ENCODE measurements around the gene CCN5.
"Not testable (repeated sequence)": the region's sequence is repeated elsewhere in the genome, so short reads cannot be mapped to it uniquely, and the experiment has no call there.

CCN5 gene

GRCh38 chr20:44695295-44695673 lies 19.9 kb upstream of the CCN5 start:
- CTCF ChIA-PET, result interaction anchor here (1.3 kb wide), 1 partner anchor 54 kb away, joined by 3 read pairs; no protein-coding TSS in a partner anchor
- POLR2A ChIA-PET, result no interaction called here
- Histone ChIP-seq H3K4me1 (ENCODE audit: control extremely low read depth in 1 of 4, control insufficient read depth in 4 of 4, insufficient read depth in 4 of 4, low read length in 3 of 4) (peaks cover 0 to 11% (median 5%) of the 10 kb centered on the region in 4 experiments), H3K4me3 (ENCODE audit: control insufficient read depth in 1 of 7, extremely low read depth in 1 of 7, insufficient read depth in 4 of 7, low read depth in 2 of 7, low read length in 6 of 7) (no peak overlapping the region), H3K27ac (ENCODE audit: insufficient read depth in 1 of 2, low read depth in 1 of 2, low read length in 2 of 2, poor library complexity in 1 of 2, severe bottlenecking in 2 of 2) (no peak overlapping the region), H3K9me3 (ENCODE audit: control extremely low read depth in 1 of 5, control insufficient read depth in 4 of 5, insufficient read depth in 2 of 5, low read depth in 1 of 5, low read length in 4 of 5) (no peaks in the 10 kb centered on the region), H3K27me3 (replicated peaks in 2 of 5; ENCODE audit: control insufficient read depth in 4 of 5, insufficient read depth in 5 of 5, low read length in 4 of 5) (no peaks in the 10 kb centered on the region), H3K36me3 (ENCODE audit: control insufficient read depth in 4 of 4, insufficient read depth in 4 of 4, low read length in 3 of 4) (no peaks in the 10 kb centered on the region)
- 82% methylated on average over 1 of the region's 2 CpGs for WGBS (ENCODE audit: insufficient coverage)
- no peak for DNase-seq

- ChIA-PET CTCF (interaction anchor here (1.1 to 1.5 kb wide), 3 partner anchors 9 to 54 kb away, joined by 3 to 8 read pairs (median 3); no protein-coding TSS in a partner anchor), POLR2A (interaction anchor here (0.6 kb wide), 1 partner anchor 85 kb away, joined by 4 read pairs; no protein-coding TSS in a partner anchor)
- DNase-seq, result no peak
- Histone ChIP-seq H3K27ac (ENCODE audit: insufficient read depth in 1 of 2, low read depth in 1 of 2, low read length in 2 of 2, poor library complexity in 1 of 2, severe bottlenecking in 2 of 2) (no peak overlapping the region), H3K4me3 (ENCODE audit: control insufficient read depth in 1 of 7, extremely low read depth in 1 of 7, insufficient read depth in 4 of 7, low read depth in 2 of 7, low read length in 6 of 7) (no peak overlapping the region), H3K36me3 (ENCODE audit: control insufficient read depth in 4 of 4, insufficient read depth in 4 of 4, low read length in 3 of 4) (no peaks in the 10 kb centered on the region), H3K4me1 (ENCODE audit: control extremely low read depth in 1 of 4, control insufficient read depth in 4 of 4, insufficient read depth in 4 of 4, low read length in 3 of 4) (peaks cover 0 to 11% (median 5%) of the 10 kb centered on the region in 4 experiments), H3K9me3 (ENCODE audit: control extremely low read depth in 1 of 5, control insufficient read depth in 4 of 5, insufficient read depth in 2 of 5, low read depth in 1 of 5, low read length in 4 of 5) (no peaks in the 10 kb centered on the region), H3K27me3 (replicated peaks in 2 of 5; ENCODE audit: control insufficient read depth in 4 of 5, insufficient read depth in 5 of 5, low read length in 4 of 5) (no peaks in the 10 kb centered on the region)
Measured at GRCh38 chr20:44695674-44696300, 19.4 kb upstream of the CCN5 start.

GRCh38 chr20:44696315-44696714 lies 18.9 kb upstream of the CCN5 start:
- no peaks in the 10 kb centered on the region for H3K36me3 ChIP-seq (ENCODE audit: control insufficient read depth in 4 of 4, insufficient read depth in 4 of 4, low read length in 3 of 4)
- DNase-seq, result no peak
- CTCF ChIA-PET, result interaction anchor here (1.1 to 1.5 kb wide), 4 partner anchors 9 to 53 kb away, joined by 3 to 8 read pairs (median 4); no protein-coding TSS in a partner anchor
- no peaks in the 10 kb centered on the region for H3K9me3 ChIP-seq (ENCODE audit: control extremely low read depth in 1 of 5, control insufficient read depth in 4 of 5, insufficient read depth in 2 of 5, low read depth in 1 of 5, low read length in 4 of 5)
- POLR2A ChIA-PET, result interaction anchor here (0.6 kb wide), 1 partner anchor 85 kb away, joined by 4 read pairs; no protein-coding TSS in a partner anchor
- no peak overlapping the region for H3K4me3 ChIP-seq (ENCODE audit: control insufficient read depth in 1 of 7, extremely low read depth in 1 of 7, insufficient read depth in 4 of 7, low read depth in 2 of 7, low read length in 6 of 7)
- no peaks in the 10 kb centered on the region for H3K27me3 ChIP-seq (replicated peaks in 2 of 5; ENCODE audit: control insufficient read depth in 4 of 5, insufficient read depth in 5 of 5, low read length in 4 of 5)
- peaks cover 0 to 11% (median 5%) of the 10 kb centered on the region in 4 experiments for H3K4me1 ChIP-seq (ENCODE audit: control extremely low read depth in 1 of 4, control insufficient read depth in 4 of 4, insufficient read depth in 4 of 4, low read length in 3 of 4)
- no peak overlapping the region for H3K27ac ChIP-seq (ENCODE audit: insufficient read depth in 1 of 2, low read depth in 1 of 2, low read length in 2 of 2, poor library complexity in 1 of 2, severe bottlenecking in 2 of 2)
- 100% methylated on average over 2 of the region's 3 CpGs for WGBS (ENCODE audit: insufficient coverage)

- H3K36me3 ChIP-seq (ENCODE audit: control insufficient read depth in 4 of 4, insufficient read depth in 4 of 4, low read length in 3 of 4); DNase-seq; H3K9me3 ChIP-seq (ENCODE audit: control extremely low read depth in 1 of 5, control insufficient read depth in 4 of 5, insufficient read depth in 2 of 5, low read depth in 1 of 5, low read length in 4 of 5); H3K27ac ChIP-seq (ENCODE audit: insufficient read depth in 1 of 2, low read depth in 1 of 2, low read length in 2 of 2, poor library complexity in 1 of 2, severe bottlenecking in 2 of 2); H3K27me3 ChIP-seq (replicated peaks in 2 of 5; ENCODE audit: control insufficient read depth in 4 of 5, insufficient read depth in 5 of 5, low read length in 4 of 5); POLR2A ChIA-PET; H3K4me3 ChIP-seq (ENCODE audit: control insufficient read depth in 1 of 7, extremely low read depth in 1 of 7, insufficient read depth in 4 of 7, low read depth in 2 of 7, low read length in 6 of 7): not testable (repeated sequence)
- peaks cover 0 to 11% (median 5%) of the 10 kb centered on the region in 4 experiments for H3K4me1 ChIP-seq (ENCODE audit: control extremely low read depth in 1 of 4, control insufficient read depth in 4 of 4, insufficient read depth in 4 of 4, low read length in 3 of 4)
- CTCF ChIA-PET, result interaction anchor here (0.6 to 1.5 kb wide), 5 partner anchors 8 to 53 kb away, joined by 3 to 8 read pairs (median 3); no protein-coding TSS in a partner anchor
- 97% methylated on average over 4 of the region's 5 CpGs for WGBS (ENCODE audit: insufficient coverage)
Measured at GRCh38 chr20:44697041-44697440, 18.1 kb upstream of the CCN5 start.

GRCh38 chr20:44698351-44698750 lies 16.8 kb upstream of the CCN5 start:
- Histone ChIP-seq H3K4me1 (ENCODE audit: control extremely low read depth in 1 of 4, control insufficient read depth in 4 of 4, insufficient read depth in 4 of 4, low read length in 3 of 4) (peaks cover 0 to 21% (median 15%) of the 10 kb centered on the region in 4 experiments), H3K9me3 (ENCODE audit: control extremely low read depth in 1 of 5, control insufficient read depth in 4 of 5, insufficient read depth in 2 of 5, low read depth in 1 of 5, low read length in 4 of 5) (no peaks in the 10 kb centered on the region), H3K27me3 (replicated peaks in 2 of 5; ENCODE audit: control insufficient read depth in 4 of 5, insufficient read depth in 5 of 5, low read length in 4 of 5) (no peaks in the 10 kb centered on the region), H3K4me3 (ENCODE audit: control insufficient read depth in 1 of 7, extremely low read depth in 1 of 7, insufficient read depth in 4 of 7, low read depth in 2 of 7, low read length in 6 of 7) (no peak overlapping the region), H3K27ac (ENCODE audit: insufficient read depth in 1 of 2, low read depth in 1 of 2, low read length in 2 of 2, poor library complexity in 1 of 2, severe bottlenecking in 2 of 2) (no peak overlapping the region), H3K36me3 (ENCODE audit: control insufficient read depth in 4 of 4, insufficient read depth in 4 of 4, low read length in 3 of 4) (no peaks in the 10 kb centered on the region)
- WGBS (ENCODE audit: insufficient coverage), result 100% methylated on average over 1 of the region's 3 CpGs
- POLR2A ChIA-PET, result no interaction called here
- CTCF ChIA-PET, result interaction anchor here (1.0 kb wide), 1 partner anchor 25 kb away, joined by 4 read pairs; no protein-coding TSS in a partner anchor
- no peak for DNase-seq

- 96% methylated on average over 10 of the region's 11 CpGs for WGBS (ENCODE audit: insufficient coverage)
- Histone ChIP-seq H3K4me1 (ENCODE audit: control extremely low read depth in 1 of 4, control insufficient read depth in 4 of 4, insufficient read depth in 4 of 4, low read length in 3 of 4) (peaks cover 0 to 23% (median 17%) of the 10 kb centered on the region in 4 experiments), H3K36me3 (ENCODE audit: control insufficient read depth in 4 of 4, insufficient read depth in 4 of 4, low read length in 3 of 4) (no peaks in the 10 kb centered on the region), H3K27me3 (replicated peaks in 2 of 5; ENCODE audit: control insufficient read depth in 4 of 5, insufficient read depth in 5 of 5, low read length in 4 of 5) (no peaks in the 10 kb centered on the region), H3K4me3 (ENCODE audit: control insufficient read depth in 1 of 7, extremely low read depth in 1 of 7, insufficient read depth in 4 of 7, low read depth in 2 of 7, low read length in 6 of 7) (no peak overlapping the region), H3K9me3 (ENCODE audit: control extremely low read depth in 1 of 5, control insufficient read depth in 4 of 5, insufficient read depth in 2 of 5, low read depth in 1 of 5, low read length in 4 of 5) (no peaks in the 10 kb centered on the region), H3K27ac (ENCODE audit: insufficient read depth in 1 of 2, low read depth in 1 of 2, low read length in 2 of 2, poor library complexity in 1 of 2, severe bottlenecking in 2 of 2) (no peak overlapping the region)
- CTCF ChIA-PET, result interaction anchor here (0.9 to 3.5 kb wide), 2 partner anchors 15 to 47 kb away, joined by 3 to 14 read pairs; no protein-coding TSS in a partner anchor
- POLR2A ChIA-PET, result no interaction called here
- no peak for DNase-seq
Measured at GRCh38 chr20:44700306-44700705, 14.9 kb upstream of the CCN5 start.

- 93% methylated on average over 11 of the region's 15 CpGs for WGBS (ENCODE audit: insufficient coverage)
- H3K27ac ChIP-seq (ENCODE audit: insufficient read depth in 1 of 2, low read depth in 1 of 2, low read length in 2 of 2, poor library complexity in 1 of 2, severe bottlenecking in 2 of 2), result no peak overlapping the region
- H3K27me3 ChIP-seq (replicated peaks in 2 of 5; ENCODE audit: control insufficient read depth in 4 of 5, insufficient read depth in 5 of 5, low read length in 4 of 5), result no peaks in the 10 kb centered on the region
- DNase-seq, result no peak
- no peaks in the 10 kb centered on the region for H3K9me3 ChIP-seq (ENCODE audit: control extremely low read depth in 1 of 5, control insufficient read depth in 4 of 5, insufficient read depth in 2 of 5, low read depth in 1 of 5, low read length in 4 of 5)
- H3K4me3 ChIP-seq (ENCODE audit: control insufficient read depth in 1 of 7, extremely low read depth in 1 of 7, insufficient read depth in 4 of 7, low read depth in 2 of 7, low read length in 6 of 7), result no peak overlapping the region
- peaks cover 0 to 14% (median 13%) of the 10 kb centered on the region in 4 experiments for H3K4me1 ChIP-seq (ENCODE audit: control extremely low read depth in 1 of 4, control insufficient read depth in 4 of 4, insufficient read depth in 4 of 4, low read length in 3 of 4)
- ChIA-PET CTCF (interaction anchor here (0.9 to 3.5 kb wide), 2 partner anchors 16 to 46 kb away, joined by 3 to 14 read pairs; no protein-coding TSS in a partner anchor), POLR2A (no interaction called here)
- H3K36me3 ChIP-seq (ENCODE audit: control insufficient read depth in 4 of 4, insufficient read depth in 4 of 4, low read length in 3 of 4), result no peaks in the 10 kb centered on the region
Measured at GRCh38 chr20:44701118-44701857, 13.9 kb upstream of the CCN5 start.

Data from common myeloid progenitor, CD34-positive (primary cell).